Germinal center (tissue), 1 donor: ENCODE data around the gene PLEKHM2.
A peak's percentile ranks its signal among the peaks of the same experiment; 100 is the strongest.

Experiments
- DNase-seq: peaks from one replicate; pipeline ENCODE4 v3.0.0; 2012; ENCODE audit warnings: mixed read lengths, low spot score

The PLEKHM2 gene

GRCh38 chr1:15738416-15739113 is 54.4 kb downstream of the PLEKHM2 start:
- DNase-seq: no peak

GRCh38 chr1:15739259-15739658 is 55.1 kb downstream of the PLEKHM2 start:
- no peak for DNase-seq

- no peak for DNase-seq
Measured at GRCh38 chr1:15739745-15740144, 55.6 kb downstream of the PLEKHM2 start.

GRCh38 chr1:15740924-15741850 is 57.1 kb downstream of the PLEKHM2 start:
- DNase-seq: peak; percentile 75

- no peak for DNase-seq
Measured at GRCh38 chr1:15742339-15742801, 58.2 kb downstream of the PLEKHM2 start, which contains the start of gene TMEM82. TMEM82 (plus strand) TSS chr1:15742499; CDS start chr1:15742560, 61 bp downstream.

GRCh38 chr1:15744122-15744679 is 60.1 kb downstream of the PLEKHM2 start:
- DNase-seq: no peak

GRCh38 chr1:15747378-15747777 is 63.3 kb downstream of the PLEKHM2 start:
- DNase-seq: no peak

- no peak for DNase-seq
Measured at GRCh38 chr1:15748264-15748663, 64.1 kb downstream of the PLEKHM2 start.

- DNase-seq: no peak
Measured at GRCh38 chr1:15748690-15749398, 64.7 kb downstream of the PLEKHM2 start.

GRCh38 chr1:15749399-15750291 is 65.5 kb downstream of the PLEKHM2 start:
- DNase-seq: no peak

GRCh38 chr1:15750924-15751323 is 66.8 kb downstream of the PLEKHM2 start:
- no peak for DNase-seq

- no peak for DNase-seq
Measured at GRCh38 chr1:15751717-15752116, 67.6 kb downstream of the PLEKHM2 start.

GRCh38 chr1:15753776-15754175 is 69.7 kb downstream of the PLEKHM2 start:
- DNase-seq: no peak

- no peak for DNase-seq
Measured at GRCh38 chr1:15755021-15755645, 71.0 kb downstream of the PLEKHM2 start.

GRCh38 chr1:15755646-15756040 is 71.5 kb downstream of the PLEKHM2 start:
- DNase-seq: no peak

GRCh38 chr1:15756143-15757015 is 72.3 kb downstream of the PLEKHM2 start:
- no peak for DNase-seq

GRCh38 chr1:15757016-15757543 is 73.0 kb downstream of the PLEKHM2 start:
- DNase-seq: no peak

GRCh38 chr1:15757575-15758342 is 73.6 kb downstream of the PLEKHM2 start:
- DNase-seq: no peak
